Glutamatergic neuron (in vitro differentiated cells): ENCODE data around the gene DPT. TPM values are rescaled to one million over a fixed set of nuclear protein-coding genes. Genes with fewer than 3 reads are reported as not detected.

Experiments
- DNase-seq: peaks from one replicate; pipeline ENCODE4 v3.0.0; 2022
- H3K27ac Mint-ChIP-seq: one replicate; pipeline ENCODE4 v1.8.0; 2020; ENCODE audit warnings: mild to moderate bottlenecking, mixed read lengths, inconsistent platforms; ENCODE audit not compliant: unreplicated experiment
- H3K27me3 Mint-ChIP-seq: one replicate; pipeline ENCODE4 v1.8.0; 2020; ENCODE audit warnings: mild to moderate bottlenecking, moderate library complexity, mixed read lengths, inconsistent platforms; ENCODE audit not compliant: unreplicated experiment
- H3K36me3 Mint-ChIP-seq: one replicate; pipeline ENCODE4 v1.8.0; 2020; ENCODE audit warnings: mild to moderate bottlenecking, mixed read lengths, inconsistent platforms; ENCODE audit not compliant: unreplicated experiment
- H3K4me1 Mint-ChIP-seq: one replicate; pipeline ENCODE4 v1.8.0; 2020; ENCODE audit warnings: mild to moderate bottlenecking, low read depth, mixed read lengths, inconsistent platforms; ENCODE audit not compliant: unreplicated experiment
- H3K4me3 Mint-ChIP-seq: one replicate; pipeline ENCODE4 v1.8.0; 2020; ENCODE audit warnings: mild to moderate bottlenecking, mixed read lengths, inconsistent platforms; ENCODE audit not compliant: unreplicated experiment
- H3K9me3 Mint-ChIP-seq: one replicate; pipeline ENCODE4 v1.8.0; 2020; ENCODE audit warnings: mild to moderate bottlenecking, moderate library complexity, mixed read lengths, inconsistent platforms; ENCODE audit not compliant: unreplicated experiment
- total RNA-seq: library from RNA; stranded (reverse); fragmentation: NEBNext Ultra II Directional; extraction: Animal tissue kit (Norgen Biotek cat#: 25700); gene quantifications from one replicate; pipeline ENCODE4 v1.2.1, GENCODE V29; 2021; ENCODE audit not compliant: unreplicated experiment
- TF ChIP-seq, protein P1 (sequence below): fragments of 200-600 bp; sonication (generic); IDR thresholded peaks from one replicate; pipeline ENCODE4 v1.5.0; 2021; ENCODE audit not compliant: partially characterized antibody, unreplicated experiment

DPT gene
- total RNA-seq, 1 donor from 2014 or later = not detected

DNA sequence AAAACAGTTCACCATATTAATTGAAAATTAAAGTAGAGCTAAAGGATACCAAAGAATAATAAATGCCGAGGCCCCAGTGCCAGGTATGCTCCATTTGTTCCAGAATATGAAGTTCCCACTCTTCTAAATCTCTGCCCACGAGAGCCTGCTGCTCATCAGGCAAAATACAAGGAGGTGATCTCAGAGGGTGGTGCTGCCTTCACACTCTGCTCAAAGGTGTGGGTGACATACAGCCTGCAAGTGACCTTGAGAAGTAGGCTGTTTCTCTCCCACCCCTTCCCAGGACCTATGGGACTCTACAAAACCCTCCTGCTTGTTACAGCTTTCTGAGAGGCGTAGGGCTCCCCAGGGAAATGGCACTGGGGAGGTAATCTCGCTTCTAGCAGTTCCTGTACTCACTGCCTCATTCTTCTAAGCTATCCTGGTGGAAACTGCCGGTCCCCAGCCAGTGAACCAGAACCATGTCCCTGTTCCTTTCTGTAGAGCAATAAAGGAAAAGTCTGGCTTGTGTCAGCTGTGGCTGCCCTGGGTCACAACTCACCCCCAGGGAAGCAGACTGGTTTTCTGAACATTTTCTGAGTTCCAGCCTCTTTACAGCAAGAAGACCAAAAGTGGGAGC, 26.9 kb upstream of the DPT start:
- H3K9me3 Mint-ChIP-seq = no peaks in the 10 kb centered on the region
- H3K4me3 Mint-ChIP-seq = no peak overlapping the region
- H3K36me3 Mint-ChIP-seq = no peaks in the 10 kb centered on the region
- no peak for DNase-seq
- no peak overlapping the region for H3K27ac Mint-ChIP-seq
- peaks cover 4% of the 10 kb centered on the region for H3K4me1 Mint-ChIP-seq
- H3K27me3 Mint-ChIP-seq = peaks cover 4% of the 10 kb centered on the region
- TF ChIP-seq, protein P1, sequence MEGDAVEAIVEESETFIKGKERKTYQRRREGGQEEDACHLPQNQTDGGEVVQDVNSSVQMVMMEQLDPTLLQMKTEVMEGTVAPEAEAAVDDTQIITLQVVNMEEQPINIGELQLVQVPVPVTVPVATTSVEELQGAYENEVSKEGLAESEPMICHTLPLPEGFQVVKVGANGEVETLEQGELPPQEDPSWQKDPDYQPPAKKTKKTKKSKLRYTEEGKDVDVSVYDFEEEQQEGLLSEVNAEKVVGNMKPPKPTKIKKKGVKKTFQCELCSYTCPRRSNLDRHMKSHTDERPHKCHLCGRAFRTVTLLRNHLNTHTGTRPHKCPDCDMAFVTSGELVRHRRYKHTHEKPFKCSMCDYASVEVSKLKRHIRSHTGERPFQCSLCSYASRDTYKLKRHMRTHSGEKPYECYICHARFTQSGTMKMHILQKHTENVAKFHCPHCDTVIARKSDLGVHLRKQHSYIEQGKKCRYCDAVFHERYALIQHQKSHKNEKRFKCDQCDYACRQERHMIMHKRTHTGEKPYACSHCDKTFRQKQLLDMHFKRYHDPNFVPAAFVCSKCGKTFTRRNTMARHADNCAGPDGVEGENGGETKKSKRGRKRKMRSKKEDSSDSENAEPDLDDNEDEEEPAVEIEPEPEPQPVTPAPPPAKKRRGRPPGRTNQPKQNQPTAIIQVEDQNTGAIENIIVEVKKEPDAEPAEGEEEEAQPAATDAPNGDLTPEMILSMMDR = no peak

DNA sequence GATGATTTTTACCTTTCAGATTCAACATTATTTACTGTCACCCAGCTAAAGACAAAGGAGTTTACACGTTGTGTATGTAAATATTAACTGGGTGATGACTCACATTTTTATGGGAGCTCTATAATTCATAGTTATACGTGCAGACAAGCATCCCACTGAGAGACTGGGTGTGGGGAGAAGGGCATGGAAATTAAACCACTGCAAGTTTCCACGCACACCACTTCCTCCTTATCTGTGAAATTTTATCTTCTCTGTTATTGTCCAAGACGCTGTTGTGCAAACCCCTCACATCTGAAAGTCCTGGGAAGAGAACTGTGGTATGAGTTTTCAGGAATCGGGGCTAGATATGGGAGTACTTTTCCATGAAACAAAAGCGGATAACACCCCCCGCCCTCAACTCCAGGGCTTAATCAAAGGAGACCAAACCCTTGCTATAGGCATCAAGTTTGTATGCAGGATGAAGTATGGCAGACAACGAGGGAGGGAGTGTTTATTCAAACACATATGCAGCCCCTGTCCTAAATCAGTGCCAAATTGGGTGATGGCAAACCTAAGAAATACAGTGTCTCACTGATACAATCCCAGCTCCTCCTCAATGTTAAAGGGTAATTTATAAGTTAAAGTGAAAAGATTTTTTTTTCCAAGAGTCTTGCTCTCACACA, 23.3 kb upstream of the DPT start:
- Mint-ChIP-seq H3K27me3 (peaks cover 6% of the 10 kb centered on the region), H3K36me3 (no peaks in the 10 kb centered on the region), H3K4me3 (no peak overlapping the region), H3K4me1 (peaks cover 4% of the 10 kb centered on the region), H3K27ac (no peak overlapping the region), H3K9me3 (no peaks in the 10 kb centered on the region)
- no peak for DNase-seq
- TF ChIP-seq, protein P1 = no peak

DNA sequence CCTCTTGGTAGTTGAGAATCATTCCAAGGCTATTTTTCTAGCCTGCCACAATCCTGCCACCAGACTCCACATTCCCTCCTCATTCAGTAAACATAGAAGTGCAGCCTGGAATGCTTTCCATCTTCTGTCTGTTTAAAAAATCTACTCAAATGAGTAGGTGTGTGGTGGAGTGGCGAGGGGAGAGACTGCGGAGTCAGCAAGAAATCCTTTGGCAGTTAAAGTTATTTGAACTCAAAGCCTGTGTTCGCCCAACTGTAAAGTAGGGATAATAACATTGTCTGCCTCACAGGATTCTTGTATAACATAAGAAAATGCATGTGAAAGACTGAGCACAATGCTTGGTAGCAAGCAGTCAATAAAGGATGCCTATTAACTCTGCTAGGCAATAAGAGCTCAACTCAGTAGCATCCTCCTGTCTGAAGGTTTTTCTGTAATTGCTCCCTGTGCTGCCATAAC, 22.2 kb upstream of the DPT start:
- Mint-ChIP-seq H3K27me3 (peaks cover 3% of the 10 kb centered on the region), H3K27ac (no peak overlapping the region), H3K36me3 (no peaks in the 10 kb centered on the region), H3K4me3 (no peak overlapping the region), H3K9me3 (no peaks in the 10 kb centered on the region), H3K4me1 (no peaks in the 10 kb centered on the region)
- no peak for DNase-seq
- TF ChIP-seq, protein P1 = no peak

DNA sequence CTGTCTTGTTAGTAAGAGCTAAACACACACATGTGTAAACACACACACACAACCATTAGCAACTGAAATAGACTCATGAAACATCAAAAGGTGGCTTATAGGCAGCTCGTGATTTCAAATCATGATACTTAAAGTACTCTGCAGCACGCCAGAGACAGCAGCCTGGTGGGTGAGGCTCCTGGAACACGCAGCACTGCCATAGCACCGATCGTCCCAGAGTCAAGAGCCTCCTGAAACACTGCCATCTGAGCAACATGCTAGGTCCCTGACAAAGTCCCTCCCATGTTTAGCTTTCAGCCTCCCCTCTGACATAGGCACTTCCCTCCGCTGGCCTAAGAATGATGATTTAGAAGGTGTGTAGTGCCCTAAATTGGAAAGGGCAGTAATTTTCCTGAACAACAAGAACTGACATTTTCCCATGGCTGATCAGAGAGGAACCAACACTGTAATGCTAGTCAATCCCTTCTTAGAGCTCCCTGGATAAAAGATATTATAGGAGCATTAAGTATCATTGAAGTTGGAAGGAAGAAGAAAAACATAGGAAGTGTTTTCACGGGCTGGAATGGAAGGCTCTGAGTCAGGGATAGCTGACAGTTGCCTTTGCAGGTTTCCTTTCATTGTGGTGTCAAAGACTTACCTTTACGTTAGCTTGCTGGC, 14.1 kb upstream of the DPT start:
- peaks cover 5% of the 10 kb centered on the region for H3K27me3 Mint-ChIP-seq
- TF ChIP-seq, protein P1 = no peak
- H3K9me3 Mint-ChIP-seq = peaks cover 9% of the 10 kb centered on the region
- H3K27ac Mint-ChIP-seq = no peak overlapping the region
- no peak for DNase-seq
- H3K4me3 Mint-ChIP-seq = no peak overlapping the region
- H3K4me1 Mint-ChIP-seq = peaks cover 16% of the 10 kb centered on the region
- H3K36me3 Mint-ChIP-seq = no peaks in the 10 kb centered on the region

DNA sequence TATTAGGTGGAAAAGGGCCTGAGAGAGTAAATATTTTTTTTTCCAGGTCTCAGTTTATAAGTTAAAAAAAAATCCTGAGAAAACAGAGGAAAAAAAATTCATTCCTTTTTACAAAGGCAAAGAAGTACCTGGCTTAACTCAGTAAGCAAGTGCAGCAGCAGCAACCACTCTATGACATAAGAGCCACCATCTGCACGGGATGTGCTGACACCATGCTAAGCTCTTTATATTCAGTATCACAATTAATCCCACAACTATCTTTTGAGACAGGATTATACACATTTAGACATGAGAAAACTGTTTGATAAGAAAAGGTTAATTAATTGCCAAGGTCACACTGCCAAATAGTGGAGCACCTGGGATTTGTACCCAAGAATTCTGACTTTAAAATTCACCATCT, 13.4 kb upstream of the DPT start:
- H3K36me3 Mint-ChIP-seq = no peaks in the 10 kb centered on the region
- TF ChIP-seq, protein P1 = no peak
- peaks cover 5% of the 10 kb centered on the region for H3K27me3 Mint-ChIP-seq
- DNase-seq = no peak
- no peak overlapping the region for H3K27ac Mint-ChIP-seq
- H3K4me1 Mint-ChIP-seq = peaks cover 16% of the 10 kb centered on the region
- peaks cover 9% of the 10 kb centered on the region for H3K9me3 Mint-ChIP-seq
- H3K4me3 Mint-ChIP-seq = no peak overlapping the region
